Adrenal gland (tissue), 5 donors: ENCODE measurements around the gene DLEC1.

Experiments used
- POLR2A ChIP-seq, 2 donors: fragments of 450-650 bp; IDR thresholded peaks; one replicate each; pipeline ENCODE4 v1.6.1; 2017; ENCODE audit warnings: antibody characterized with exemption in 2 of 2, mild to moderate bottlenecking in 2 of 2, moderate library complexity in 1 of 2
- TF ChIP-seq, protein P1 (sequence below), 6 experiments: fragments of 450-650 bp in 4 of 6; fragments of 200-600 bp in 2 of 6; sonication (generic) in 1 of 6; IDR thresholded peaks; 1 replicate in 5 of 6; 2 replicates in 1 of 6; pipeline versions ENCODE4 v1.5.1 to v1.8.0; 2016 to 2021; ENCODE audit warnings: antibody characterized with exemption in 6 of 6, mild to moderate bottlenecking in 2 of 6, moderate library complexity in 1 of 6
- donor health status: DM: no; HTN: no; CAD: no.

- TF ChIP-seq, protein P1, sequence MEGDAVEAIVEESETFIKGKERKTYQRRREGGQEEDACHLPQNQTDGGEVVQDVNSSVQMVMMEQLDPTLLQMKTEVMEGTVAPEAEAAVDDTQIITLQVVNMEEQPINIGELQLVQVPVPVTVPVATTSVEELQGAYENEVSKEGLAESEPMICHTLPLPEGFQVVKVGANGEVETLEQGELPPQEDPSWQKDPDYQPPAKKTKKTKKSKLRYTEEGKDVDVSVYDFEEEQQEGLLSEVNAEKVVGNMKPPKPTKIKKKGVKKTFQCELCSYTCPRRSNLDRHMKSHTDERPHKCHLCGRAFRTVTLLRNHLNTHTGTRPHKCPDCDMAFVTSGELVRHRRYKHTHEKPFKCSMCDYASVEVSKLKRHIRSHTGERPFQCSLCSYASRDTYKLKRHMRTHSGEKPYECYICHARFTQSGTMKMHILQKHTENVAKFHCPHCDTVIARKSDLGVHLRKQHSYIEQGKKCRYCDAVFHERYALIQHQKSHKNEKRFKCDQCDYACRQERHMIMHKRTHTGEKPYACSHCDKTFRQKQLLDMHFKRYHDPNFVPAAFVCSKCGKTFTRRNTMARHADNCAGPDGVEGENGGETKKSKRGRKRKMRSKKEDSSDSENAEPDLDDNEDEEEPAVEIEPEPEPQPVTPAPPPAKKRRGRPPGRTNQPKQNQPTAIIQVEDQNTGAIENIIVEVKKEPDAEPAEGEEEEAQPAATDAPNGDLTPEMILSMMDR (IDR thresholded peaks at IDR 0.05): no peak
- no peak for TF ChIP-seq POLR2A (IDR thresholded peaks at IDR 0.05)
These were observed 21.3 kb upstream of the DLEC1 start for GRCh38 chr3:38017445-38018295.
